GM19193 (cell line): ENCODE data around the gene EVC.

Source experiments
- POLR2A ChIP-seq: IDR thresholded peaks from 4 replicates; pipeline ENCODE4 v1.6.1; 2011; ENCODE audit not compliant: insufficient read depth, insufficient read length; ENCODE audit errors: extremely low read depth

The EVC gene

DNA sequence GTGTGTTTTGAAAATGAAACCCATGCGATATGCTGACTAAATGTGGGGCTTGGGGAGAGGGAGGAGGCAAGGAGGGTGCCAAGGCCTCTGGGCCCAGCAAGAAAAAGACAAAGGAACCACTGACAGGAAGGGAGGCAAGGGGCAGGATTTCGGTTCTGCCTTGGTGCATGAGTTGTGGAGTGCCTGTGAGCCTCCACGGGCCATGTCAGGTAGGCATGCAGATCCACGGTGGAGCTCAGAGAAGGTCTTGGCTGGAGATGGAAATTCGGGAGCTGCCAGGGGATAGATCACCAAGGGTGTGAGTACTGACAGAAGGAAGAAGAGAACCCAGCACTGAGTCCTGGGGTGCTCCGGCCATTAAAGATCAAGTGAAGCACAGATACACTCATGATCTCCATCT, 6.7 kb upstream of the EVC start:
- TF ChIP-seq POLR2A: no peak

DNA sequence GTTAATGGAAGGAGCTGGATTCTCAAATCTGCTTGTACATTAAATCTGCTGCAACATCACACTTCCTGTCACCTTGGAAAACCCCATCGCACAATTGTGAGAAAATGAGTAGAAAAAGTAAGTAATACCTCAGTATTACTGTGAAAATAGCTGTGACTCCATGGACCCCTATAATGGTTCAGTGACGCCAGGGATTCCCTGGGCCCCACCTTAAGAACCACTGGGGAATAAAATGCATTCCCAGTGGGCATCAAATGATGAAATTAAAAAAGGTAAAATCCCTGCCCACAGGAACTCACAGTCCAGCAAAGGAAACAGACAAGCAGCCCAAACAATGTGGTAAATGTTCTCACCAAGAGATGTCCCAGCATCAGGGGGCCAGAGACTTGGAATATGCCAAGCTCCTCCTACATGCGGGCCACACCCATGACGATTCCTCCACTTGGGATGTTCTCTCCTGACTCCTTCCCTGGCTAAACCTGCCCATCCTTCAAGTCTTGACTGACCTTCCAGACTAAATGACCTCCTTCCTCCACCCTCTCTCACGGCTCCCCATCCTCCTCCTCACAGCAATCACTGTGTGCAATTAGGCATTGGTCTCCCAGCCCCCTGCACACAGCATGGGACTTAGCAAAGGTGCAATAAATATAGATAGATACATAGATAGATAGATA, 5.2 kb upstream of the EVC start:
- TF ChIP-seq POLR2A: no peak

GRCh38 chr4:5706486-5707290, 4.3 kb upstream of the EVC start:
- no peak for TF ChIP-seq POLR2A

DNA sequence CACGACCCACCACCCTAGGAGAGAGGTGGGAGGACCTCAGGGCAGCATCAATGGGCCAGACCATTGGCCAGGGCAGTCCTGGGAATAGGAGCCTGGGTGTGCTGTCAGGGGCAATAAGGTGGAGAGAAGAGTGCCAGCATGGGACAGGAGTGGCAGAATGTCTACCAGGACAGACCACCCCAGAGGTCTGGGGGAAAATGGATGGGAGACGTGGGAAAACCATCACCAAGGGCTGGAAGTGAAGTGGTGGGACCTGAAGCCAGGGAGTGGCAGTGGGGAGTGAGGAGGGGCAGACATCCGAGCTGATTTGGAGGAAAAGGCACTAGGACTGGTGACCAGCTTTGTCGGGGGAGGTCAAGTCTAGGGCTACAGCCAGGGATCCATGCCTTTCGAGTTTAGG, 3.6 kb upstream of the EVC start:
- TF ChIP-seq POLR2A: no peak

GRCh38 chr4:5707778-5708448, 3.1 kb upstream of the EVC start:
- TF ChIP-seq POLR2A: no peak

DNA sequence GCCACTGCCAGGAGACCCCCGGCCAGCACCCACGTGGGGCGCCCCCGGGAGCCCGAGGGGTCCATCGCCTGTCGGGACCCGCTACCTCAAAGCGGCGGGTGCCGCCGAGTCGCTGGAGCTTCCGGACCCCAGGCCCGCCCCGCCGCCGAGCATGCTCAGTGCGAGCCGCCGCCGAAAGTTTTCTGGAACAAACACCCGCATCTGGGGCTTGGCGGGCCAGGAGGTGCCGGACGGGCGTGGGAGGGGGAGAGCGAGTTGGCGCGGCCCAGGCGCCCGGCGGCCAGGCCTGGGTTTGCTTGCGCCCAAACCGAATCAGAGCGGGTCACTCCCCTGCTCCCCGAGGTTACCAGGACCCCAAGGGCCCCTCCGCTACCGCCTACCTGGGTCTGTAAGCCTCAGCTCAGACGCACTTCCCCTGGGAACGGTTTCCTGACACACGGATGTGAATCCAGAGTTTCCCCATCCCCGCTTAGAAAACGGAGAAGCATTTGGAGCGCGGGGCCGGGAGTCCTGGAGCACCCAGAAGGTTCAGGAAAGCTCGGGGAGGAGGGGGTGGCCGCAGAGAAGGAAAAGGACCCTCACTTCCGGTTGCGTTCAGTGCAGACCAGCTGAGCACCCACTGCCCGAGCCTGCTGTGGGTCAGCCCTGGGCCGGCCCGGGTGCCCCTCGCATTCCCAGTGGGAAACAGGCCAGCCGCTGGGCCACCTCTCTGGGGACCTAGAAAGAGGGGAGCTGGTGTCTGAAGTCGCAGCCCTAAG, 2.4 kb upstream of the EVC start, which contains the start of gene EVC2:
TSS of gene EVC2 (minus strand) at position 111 of the 758 bp plus-strand sequence. CDS start at position 65, 46 bp downstream.
- TF ChIP-seq POLR2A: no peak

DNA sequence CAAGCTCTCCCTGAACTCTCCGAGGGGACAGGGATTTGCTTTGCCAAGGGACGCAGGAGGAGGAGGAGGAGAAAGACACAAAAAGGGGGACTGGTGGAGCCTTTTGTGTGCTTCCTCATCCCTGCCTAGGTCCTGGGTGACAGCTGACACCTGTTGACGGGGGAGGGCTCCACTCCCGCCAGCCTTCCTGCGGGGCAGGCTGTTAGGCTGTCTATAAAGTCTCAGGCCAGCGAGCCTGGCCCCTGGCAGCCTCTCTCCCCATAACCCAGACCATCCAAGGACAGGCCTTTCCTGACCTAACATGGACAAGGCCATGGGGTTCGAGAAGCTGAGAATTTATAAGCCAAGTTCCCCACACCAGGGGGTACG, 1.8 kb upstream of the EVC start:
- no peak for TF ChIP-seq POLR2A

DNA sequence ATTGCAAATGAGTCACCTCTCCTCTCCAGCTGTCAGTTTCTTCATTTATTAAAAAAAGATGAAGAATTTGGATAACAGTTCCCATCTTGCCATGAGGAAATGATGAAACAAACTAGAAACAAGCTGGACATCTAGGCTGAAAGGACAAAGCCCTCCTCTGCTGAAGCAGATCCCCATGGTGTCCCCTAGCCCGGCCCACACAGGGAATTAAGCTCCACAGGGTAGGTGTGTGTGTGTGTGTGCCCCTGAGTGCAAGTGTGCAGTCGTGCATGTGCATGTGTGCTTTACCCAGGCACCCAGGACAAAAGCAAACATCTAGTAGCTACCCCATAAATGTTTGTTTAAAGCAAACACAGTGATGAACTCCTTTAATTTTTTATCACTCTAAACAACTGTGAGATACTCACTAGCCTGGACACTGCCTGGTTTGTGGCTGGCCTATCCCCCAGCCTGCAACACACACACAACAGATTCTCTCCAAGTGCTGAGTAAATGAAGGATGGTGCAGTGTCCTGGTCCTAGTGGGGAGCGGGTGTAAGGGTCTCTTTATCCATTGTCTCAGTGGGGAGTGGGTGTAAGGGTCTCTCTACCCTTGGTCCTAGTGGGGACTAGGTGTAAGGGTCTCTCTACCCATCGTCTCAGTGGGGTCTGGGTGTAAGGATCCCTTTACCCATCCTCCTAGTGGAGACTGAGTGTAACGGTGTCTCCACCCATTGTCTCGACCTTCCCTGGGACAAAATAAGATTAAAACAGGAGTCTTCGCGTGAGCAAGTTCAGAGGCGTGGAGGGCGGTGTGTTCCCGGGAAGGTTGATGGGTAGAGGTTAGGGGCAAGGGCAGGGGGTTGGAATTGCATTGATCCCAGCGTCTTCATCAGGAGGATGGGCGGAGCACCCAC, 688 bp upstream of the EVC start:
- TF ChIP-seq POLR2A: no peak

- TF ChIP-seq POLR2A: no peak
Measured at GRCh38 chr4:5711479-5712184, 631 bp downstream of the EVC start.

- TF ChIP-seq POLR2A: no peak
Measured at GRCh38 chr4:5712517-5712916, 1.5 kb downstream of the EVC start.

- TF ChIP-seq POLR2A: no peak
Measured at GRCh38 chr4:5712931-5713330, 1.9 kb downstream of the EVC start.

GRCh38 chr4:5713861-5714260, 2.9 kb downstream of the EVC start:
- no peak for TF ChIP-seq POLR2A

GRCh38 chr4:5715357-5715756, 4.4 kb downstream of the EVC start:
- no peak for TF ChIP-seq POLR2A
